ENCODE measurements around the gene MYLK.
"Not testable (repeated sequence)": the region's sequence is repeated elsewhere in the genome, so short reads cannot be mapped to it uniquely, and the experiment has no call there.

MYLK gene

GRCh38 chr3:123893012-123893411 lies 8.9 kb upstream of the MYLK start:
- H3K9me3 ChIP-seq (ENCODE audit: control insufficient read depth, low read length) = no peaks in the 10 kb centered on the region
- H3K9ac ChIP-seq (ENCODE audit: low read length) = no peak overlapping the region
- no peaks in the 10 kb centered on the region for H3K27me3 ChIP-seq (ENCODE audit: control insufficient read depth, insufficient read depth, low read length)
- no peaks in the 10 kb centered on the region for H3K4me1 ChIP-seq (ENCODE audit: control insufficient read depth, insufficient read depth, low read length)
- no peak overlapping the region for H3K4me3 ChIP-seq (ENCODE audit: low read length)
- no peaks in the 10 kb centered on the region for H3K36me3 ChIP-seq (ENCODE audit: control insufficient read depth, insufficient read depth, low read length)

DNA sequence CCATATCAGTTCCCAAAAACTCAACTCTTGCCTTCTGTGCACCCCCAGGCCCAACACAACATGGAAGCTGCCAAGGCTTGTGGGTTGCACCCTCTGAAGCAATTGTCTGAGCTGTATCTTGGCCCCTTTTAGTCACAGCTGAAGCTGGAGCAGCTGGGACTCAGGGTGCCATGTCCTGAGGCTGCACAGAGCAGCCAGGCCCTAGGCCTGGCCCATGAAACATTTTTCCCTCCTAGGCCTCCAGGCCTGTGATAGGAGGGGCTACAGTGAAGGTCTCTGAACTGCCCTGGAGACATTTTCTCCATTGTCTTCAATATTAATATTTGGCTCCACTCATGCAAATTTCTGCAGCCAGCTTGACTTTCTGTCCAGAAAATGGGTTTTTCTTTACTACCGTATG lies 8.1 kb upstream of the MYLK start:
- Histone ChIP-seq H3K36me3 (ENCODE audit: control insufficient read depth, insufficient read depth, low read length) (no peaks in the 10 kb centered on the region), H3K4me1 (ENCODE audit: control insufficient read depth, insufficient read depth, low read length) (no peaks in the 10 kb centered on the region), H3K9ac (ENCODE audit: low read length) (no peak overlapping the region), H3K9me3 (ENCODE audit: control insufficient read depth, low read length) (no peaks in the 10 kb centered on the region), H3K4me3 (ENCODE audit: low read length) (no peak overlapping the region), H3K27me3 (ENCODE audit: control insufficient read depth, insufficient read depth, low read length) (no peaks in the 10 kb centered on the region)

DNA sequence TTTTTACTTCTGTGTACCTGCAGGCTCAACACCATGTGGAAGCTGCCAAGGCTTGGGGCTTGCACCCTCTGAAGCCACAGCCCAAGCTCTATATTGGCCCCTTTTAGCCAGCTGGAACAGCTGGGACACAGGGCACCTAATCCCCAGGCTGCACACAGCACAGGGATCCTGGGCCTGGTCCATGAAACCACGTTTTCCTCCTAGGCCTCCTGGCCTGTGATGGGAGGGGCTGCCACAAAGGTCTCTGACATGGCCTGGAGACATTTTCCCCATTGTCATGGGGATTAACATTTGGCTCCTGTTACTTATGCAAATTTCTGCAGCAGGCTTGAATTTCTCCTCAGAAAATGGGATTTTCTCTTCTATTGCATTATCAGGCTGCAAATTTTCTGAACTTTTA lies 6.9 kb upstream of the MYLK start:
- not testable (repeated sequence) for H3K9ac ChIP-seq (ENCODE audit: low read length); H3K9me3 ChIP-seq (ENCODE audit: control insufficient read depth, low read length); H3K4me3 ChIP-seq (ENCODE audit: low read length); H3K27me3 ChIP-seq (ENCODE audit: control insufficient read depth, insufficient read depth, low read length); H3K36me3 ChIP-seq (ENCODE audit: control insufficient read depth, insufficient read depth, low read length); H3K4me1 ChIP-seq (ENCODE audit: control insufficient read depth, insufficient read depth, low read length)

GRCh38 chr3:123890162-123890561 lies 6.0 kb upstream of the MYLK start:
- H3K9ac ChIP-seq (ENCODE audit: low read length); H3K36me3 ChIP-seq (ENCODE audit: control insufficient read depth, insufficient read depth, low read length); H3K9me3 ChIP-seq (ENCODE audit: control insufficient read depth, low read length); H3K4me1 ChIP-seq (ENCODE audit: control insufficient read depth, insufficient read depth, low read length); H3K4me3 ChIP-seq (ENCODE audit: low read length); H3K27me3 ChIP-seq (ENCODE audit: control insufficient read depth, insufficient read depth, low read length): not testable (repeated sequence)

- Histone ChIP-seq H3K9me3 (ENCODE audit: control insufficient read depth, low read length) (no peaks in the 10 kb centered on the region), H3K36me3 (ENCODE audit: control insufficient read depth, insufficient read depth, low read length) (no peaks in the 10 kb centered on the region), H3K4me3 (ENCODE audit: low read length) (no peak overlapping the region), H3K27me3 (ENCODE audit: control insufficient read depth, insufficient read depth, low read length) (peaks cover 28% of the 10 kb centered on the region), H3K4me1 (ENCODE audit: control insufficient read depth, insufficient read depth, low read length) (peaks cover 5% of the 10 kb centered on the region), H3K9ac (ENCODE audit: low read length) (no peak overlapping the region)
Observed at GRCh38 chr3:123884993-123885392, 861 bp upstream of the MYLK start.

GRCh38 chr3:123883701-123884202 lies 380 bp downstream of the MYLK start:
- H3K27me3 ChIP-seq (ENCODE audit: control insufficient read depth, insufficient read depth, low read length) = peaks cover 28% of the 10 kb centered on the region
- no peaks in the 10 kb centered on the region for H3K36me3 ChIP-seq (ENCODE audit: control insufficient read depth, insufficient read depth, low read length)
- no peaks in the 10 kb centered on the region for H3K9me3 ChIP-seq (ENCODE audit: control insufficient read depth, low read length)
- H3K9ac ChIP-seq (ENCODE audit: low read length) = no peak overlapping the region
- peaks cover 5% of the 10 kb centered on the region for H3K4me1 ChIP-seq (ENCODE audit: control insufficient read depth, insufficient read depth, low read length)
- H3K4me3 ChIP-seq (ENCODE audit: low read length) = no peak overlapping the region

GRCh38 chr3:123883111-123883510 lies 1.0 kb downstream of the MYLK start:
- Histone ChIP-seq H3K27me3 (ENCODE audit: control insufficient read depth, insufficient read depth, low read length) (peaks cover 28% of the 10 kb centered on the region), H3K4me1 (ENCODE audit: control insufficient read depth, insufficient read depth, low read length) (peaks cover 5% of the 10 kb centered on the region), H3K4me3 (ENCODE audit: low read length) (no peak overlapping the region), H3K36me3 (ENCODE audit: control insufficient read depth, insufficient read depth, low read length) (no peaks in the 10 kb centered on the region), H3K9ac (ENCODE audit: low read length) (no peak overlapping the region), H3K9me3 (ENCODE audit: control insufficient read depth, low read length) (no peaks in the 10 kb centered on the region)

GRCh38 chr3:123881771-123882170 lies 2.4 kb downstream of the MYLK start:
- H3K36me3 ChIP-seq (ENCODE audit: control insufficient read depth, insufficient read depth, low read length) = no peaks in the 10 kb centered on the region
- no peaks in the 10 kb centered on the region for H3K9me3 ChIP-seq (ENCODE audit: control insufficient read depth, low read length)
- no peak overlapping the region for H3K9ac ChIP-seq (ENCODE audit: low read length)
- H3K4me1 ChIP-seq (ENCODE audit: control insufficient read depth, insufficient read depth, low read length) = peaks cover 5% of the 10 kb centered on the region
- peaks cover 28% of the 10 kb centered on the region for H3K27me3 ChIP-seq (ENCODE audit: control insufficient read depth, insufficient read depth, low read length)
- no peak overlapping the region for H3K4me3 ChIP-seq (ENCODE audit: low read length)

GRCh38 chr3:123880998-123881561 lies 3.1 kb downstream of the MYLK start:
- Histone ChIP-seq H3K27me3 (ENCODE audit: control insufficient read depth, insufficient read depth, low read length) (peaks cover 25% of the 10 kb centered on the region), H3K36me3 (ENCODE audit: control insufficient read depth, insufficient read depth, low read length) (no peaks in the 10 kb centered on the region), H3K4me3 (ENCODE audit: low read length) (no peak overlapping the region), H3K9me3 (ENCODE audit: control insufficient read depth, low read length) (no peaks in the 10 kb centered on the region), H3K9ac (ENCODE audit: low read length) (no peak overlapping the region), H3K4me1 (ENCODE audit: control insufficient read depth, insufficient read depth, low read length) (peaks cover 5% of the 10 kb centered on the region)

DNA sequence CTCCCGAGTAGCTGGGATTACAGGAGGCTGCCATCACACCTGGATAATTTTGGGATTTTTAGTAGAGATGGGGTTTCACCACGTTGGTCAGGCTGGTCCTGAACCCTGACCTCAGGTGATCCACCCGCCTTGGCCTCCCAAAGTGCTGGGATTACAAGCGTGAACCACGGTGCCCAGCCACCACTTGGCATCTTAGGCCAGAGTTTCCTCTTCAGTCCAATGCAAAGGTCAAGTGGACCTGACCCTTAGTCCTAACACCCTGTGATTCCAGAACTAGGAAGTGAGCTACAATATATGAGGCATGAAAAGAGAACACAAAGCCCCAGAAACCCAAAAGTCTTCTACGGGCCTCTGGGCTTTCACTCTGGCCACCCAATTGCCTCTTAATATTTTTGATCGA lies 5.3 kb downstream of the MYLK start:
- no peaks in the 10 kb centered on the region for H3K36me3 ChIP-seq (ENCODE audit: control insufficient read depth, insufficient read depth, low read length)
- peaks cover 3% of the 10 kb centered on the region for H3K4me1 ChIP-seq (ENCODE audit: control insufficient read depth, insufficient read depth, low read length)
- H3K9me3 ChIP-seq (ENCODE audit: control insufficient read depth, low read length) = no peaks in the 10 kb centered on the region
- H3K9ac ChIP-seq (ENCODE audit: low read length) = no peak overlapping the region
- no peak overlapping the region for H3K4me3 ChIP-seq (ENCODE audit: low read length)
- H3K27me3 ChIP-seq (ENCODE audit: control insufficient read depth, insufficient read depth, low read length) = peaks cover 15% of the 10 kb centered on the region

- Histone ChIP-seq H3K4me3 (ENCODE audit: low read length) (no peak overlapping the region), H3K9ac (ENCODE audit: low read length) (no peak overlapping the region), H3K36me3 (ENCODE audit: control insufficient read depth, insufficient read depth, low read length) (no peaks in the 10 kb centered on the region), H3K9me3 (ENCODE audit: control insufficient read depth, low read length) (no peaks in the 10 kb centered on the region), H3K4me1 (ENCODE audit: control insufficient read depth, insufficient read depth, low read length) (no peaks in the 10 kb centered on the region), H3K27me3 (ENCODE audit: control insufficient read depth, insufficient read depth, low read length) (peaks cover 7% of the 10 kb centered on the region)
Observed at GRCh38 chr3:123877965-123878364, 6.2 kb downstream of the MYLK start.

DNA sequence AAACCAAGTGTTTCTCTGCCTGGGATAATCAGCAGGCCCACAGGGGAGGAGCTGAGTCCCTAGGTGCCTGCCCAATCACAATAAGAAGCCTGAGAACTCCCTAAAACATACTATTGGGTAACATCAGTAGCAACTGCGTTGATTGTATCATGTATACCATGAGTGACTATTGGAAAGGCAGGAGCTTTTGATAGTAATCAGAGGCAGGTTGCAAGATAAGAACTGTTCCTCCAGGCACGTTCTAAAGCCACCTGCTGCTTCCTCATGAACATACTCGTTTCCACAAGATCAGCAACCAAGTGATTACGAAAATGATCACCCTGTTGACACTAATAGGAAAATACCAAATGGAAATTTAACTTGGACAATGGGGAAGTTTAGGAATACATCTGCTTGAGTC lies 6.7 kb downstream of the MYLK start:
- Histone ChIP-seq H3K27me3 (ENCODE audit: control insufficient read depth, insufficient read depth, low read length) (peaks cover 3% of the 10 kb centered on the region), H3K4me1 (ENCODE audit: control insufficient read depth, insufficient read depth, low read length) (no peaks in the 10 kb centered on the region), H3K9ac (ENCODE audit: low read length) (no peak overlapping the region), H3K36me3 (ENCODE audit: control insufficient read depth, insufficient read depth, low read length) (no peaks in the 10 kb centered on the region), H3K4me3 (ENCODE audit: low read length) (no peak overlapping the region), H3K9me3 (ENCODE audit: control insufficient read depth, low read length) (no peaks in the 10 kb centered on the region)

GRCh38 chr3:123876858-123877257 lies 7.3 kb downstream of the MYLK start:
- Histone ChIP-seq H3K36me3 (ENCODE audit: control insufficient read depth, insufficient read depth, low read length) (no peaks in the 10 kb centered on the region), H3K9me3 (ENCODE audit: control insufficient read depth, low read length) (no peaks in the 10 kb centered on the region), H3K27me3 (ENCODE audit: control insufficient read depth, insufficient read depth, low read length) (peaks cover 2% of the 10 kb centered on the region), H3K4me1 (ENCODE audit: control insufficient read depth, insufficient read depth, low read length) (no peaks in the 10 kb centered on the region), H3K4me3 (ENCODE audit: low read length) (no peak overlapping the region), H3K9ac (ENCODE audit: low read length) (no peak overlapping the region)
